Testis (tissue), 3 donors: Measurements from ENCODE around the gene COG2. TPM values are rescaled to one million over a fixed set of nuclear protein-coding genes. Genes with fewer than 3 reads are reported as not detected.

Experiments
- DNase-seq: peaks from one replicate; pipeline ENCODE4 v3.0.0-alpha.2; 2019
- H3K27ac ChIP-seq, 2 donors: fragments of 200-600 bp; sonication (generic); one replicate each; pipeline ENCODE4 v1.5.1; 2019
- H3K27me3 ChIP-seq: fragments of 200-600 bp; sonication (generic); one replicate; pipeline ENCODE4 v1.5.1; 2019
- H3K36me3 ChIP-seq: fragments of 200-600 bp; sonication (generic); one replicate; pipeline ENCODE4 v1.5.1; 2017; ENCODE audit warnings: low read depth; ENCODE audit errors: missing control alignments
- H3K4me1 ChIP-seq: fragments of 200-600 bp; sonication (generic); one replicate; pipeline ENCODE4 v1.5.1; 2019
- H3K4me3 ChIP-seq, 2 donors: fragments of 200-600 bp; sonication (generic); one replicate each; pipeline ENCODE4 v1.5.1; 2017 to 2019
- H3K9me3 ChIP-seq: fragments of 200-600 bp; sonication (generic); one replicate; pipeline ENCODE4 v1.5.1; 2017
- CTCF ChIP-seq, 3 experiments: fragments of 450-650 bp in 2 of 3; fragments of 200-600 bp in 1 of 3; sonication (generic) in 1 of 3; IDR thresholded peaks; one replicate each; pipeline ENCODE4 v1.5.1; 2016 to 2019; ENCODE audit warnings: antibody characterized with exemption in 3 of 3, mild to moderate bottlenecking in 2 of 3, moderate library complexity in 1 of 3
- POLR2A ChIP-seq: fragments of 450-650 bp; IDR thresholded peaks from one replicate; pipeline ENCODE4 v1.6.1; 2017; ENCODE audit warnings: antibody characterized with exemption, mild to moderate bottlenecking, moderate library complexity
- WGBS, 2 donors: methylation state at CpG; one replicate each; pipeline ENCODE4 v1.1.5; 2018; 5-methylcytosine and 5-hydroxymethylcytosine counted together
- intact Hi-C: fragments of 100-400 bp; cut with DNase I; formaldehyde crosslinking; loops from one replicate; pipeline ENCODE4 v1.15.1; 2023; ENCODE audit warnings: low total_unique reads
- polyA plus RNA-seq: library from polyadenylated mRNA; stranded (reverse); fragments of 350-450 nt; fragmentation: Illumina TruSeq; extraction: RNeasy Lipid Tissue Mini Kit (QIAGEN cat#74804); gene quantifications from one replicate; pipeline ENCODE4 v1.2.3, GENCODE V29; 2014; ENCODE audit warnings: low read depth, low replicate concordance; ENCODE audit not compliant: insufficient read depth
- total RNA-seq, 2 donors: library from RNA; depleted of rRNA; stranded (reverse); fragments of >200 nt; gene quantifications; one replicate each; pipeline ENCODE4 v1.2.3, GENCODE V29; 2016

The COG2 gene
- total and polyA plus RNA-seq, 3 donors from 2014 or later: 23.7 to 34.6 (median 29.4) TPM

GRCh38 chr1:230632273-230632873 is 9.9 kb upstream of the COG2 start:
- Histone ChIP-seq H3K36me3 (no peaks in the 10 kb centered on the region), H3K9me3 (no peaks in the 10 kb centered on the region), H3K27ac (no peak overlapping the region), H3K27me3 (no peaks in the 10 kb centered on the region), H3K4me1 (no peaks in the 10 kb centered on the region), H3K4me3 (no peak overlapping the region)
- DNase-seq: peak; percentile 47
- TF ChIP-seq CTCF (IDR thresholded peaks at IDR 0.05) (peak in 2 of 3 experiments; percentile 22 to 25), POLR2A (no peak)
- intact Hi-C loops: no loop called here
- WGBS, 2 donors: 58 to 67% methylated on average over 4 of the region's 4 CpGs

GRCh38 chr1:230633469-230633868 is 8.8 kb upstream of the COG2 start:
- H3K4me1 ChIP-seq: no peaks in the 10 kb centered on the region
- intact Hi-C loops: no loop called here

GRCh38 chr1:230634384-230634783 is 7.9 kb upstream of the COG2 start:
- Histone ChIP-seq H3K27me3 (no peaks in the 10 kb centered on the region), H3K9me3 (no peaks in the 10 kb centered on the region), H3K4me1 (no peaks in the 10 kb centered on the region), H3K36me3 (no peaks in the 10 kb centered on the region), H3K27ac (no peak overlapping the region), H3K4me3 (no peak overlapping the region)
- intact Hi-C loops: no loop called here
- TF ChIP-seq POLR2A (no peak), CTCF (IDR thresholded peaks at IDR 0.05) (no peak)
- 67 to 77% methylated on average over 5 of the region's 5 CpGs for WGBS, 2 donors
- DNase-seq: no peak

More at GRCh38 chr1:230633469-230633868, 8.8 kb upstream of the COG2 start:
- no peaks in the 10 kb centered on the region for H3K9me3 ChIP-seq
- H3K27me3 ChIP-seq: no peaks in the 10 kb centered on the region
- DNase-seq: no peak
- TF ChIP-seq CTCF (IDR thresholded peaks at IDR 0.05) (no peak), POLR2A (no peak)
- no peaks in the 10 kb centered on the region for H3K36me3 ChIP-seq
- 27 to 33% methylated on average over 2 of the region's 2 CpGs for WGBS, 2 donors
- H3K27ac ChIP-seq: no peak overlapping the region
- no peak overlapping the region for H3K4me3 ChIP-seq

GRCh38 chr1:230636575-230637148 is 5.6 kb upstream of the COG2 start:
- H3K4me1 ChIP-seq: no peaks in the 10 kb centered on the region
- no peaks in the 10 kb centered on the region for H3K9me3 ChIP-seq
- TF ChIP-seq POLR2A (no peak), CTCF (IDR thresholded peaks at IDR 0.05) (no peak)
- intact Hi-C loops: no loop called here
- no peak overlapping the region for H3K27ac ChIP-seq
- H3K4me3 ChIP-seq: no peak overlapping the region
- no peak for DNase-seq
- whole genome bisulfite sequencing, 2 donors: 80 to 85% methylated on average over 7 of the region's 7 CpGs
- no peaks in the 10 kb centered on the region for H3K36me3 ChIP-seq
- H3K27me3 ChIP-seq: no peaks in the 10 kb centered on the region

GRCh38 chr1:230639714-230640209 is 2.5 kb upstream of the COG2 start:
- intact Hi-C loops: no loop called here
- H3K36me3 ChIP-seq: no peaks in the 10 kb centered on the region
- no peak for DNase-seq
- 77 to 86% methylated on average over 5 of the region's 5 CpGs for WGBS, 2 donors
- no peak overlapping the region for H3K27ac ChIP-seq
- H3K4me1 ChIP-seq: peaks cover 7% of the 10 kb centered on the region
- H3K27me3 ChIP-seq: no peaks in the 10 kb centered on the region
- TF ChIP-seq POLR2A: no peak
- no peak overlapping the region for H3K4me3 ChIP-seq
- H3K9me3 ChIP-seq: no peaks in the 10 kb centered on the region
